HG03565 (cell line): ENCODE measurements around the gene TM7SF3.
A peak's percentile ranks its signal among the peaks of the same experiment; 100 is the strongest.
"Not testable (repeated sequence)": the region's sequence is repeated elsewhere in the genome, so short reads cannot be mapped to it uniquely, and the experiment has no call there.

ENCODE experiments used
- ATAC-seq: cut with Tn5 transposase; IDR thresholded peaks from one replicate; pipeline ENCODE4 v1.9.1; 2021; ENCODE audit warnings: mild to moderate bottlenecking, moderate library complexity; ENCODE audit not compliant: unreplicated experiment

TM7SF3 gene

GRCh38 chr12:26987634-26988424 is 26.4 kb downstream of the TM7SF3 start:
- ATAC-seq = no peak

- no peak for ATAC-seq
These were observed 31.3 kb downstream of the TM7SF3 start for GRCh38 chr12:26982866-26983265.

- ATAC-seq = no peak
These were observed 34.5 kb downstream of the TM7SF3 start for GRCh38 chr12:26979733-26980132.

- ATAC-seq = no peak
These were observed 35.4 kb downstream of the TM7SF3 start for GRCh38 chr12:26978801-26979200.

GRCh38 chr12:26976687-26977086 is 37.5 kb downstream of the TM7SF3 start:
- ATAC-seq = no peak

GRCh38 chr12:26971963-26972362 is 42.2 kb downstream of the TM7SF3 start:
- peak; percentile 93 for ATAC-seq

GRCh38 chr12:26970136-26970535 is 44.0 kb downstream of the TM7SF3 start:
- ATAC-seq = no peak

GRCh38 chr12:26966842-26967241 is 47.3 kb downstream of the TM7SF3 start:
- no peak for ATAC-seq

GRCh38 chr12:26963413-26963812 is 50.8 kb downstream of the TM7SF3 start:
- no peak for ATAC-seq

- no peak for ATAC-seq
These were observed 52.4 kb downstream of the TM7SF3 start for GRCh38 chr12:26961803-26962202.

GRCh38 chr12:26961391-26961790 is 52.8 kb downstream of the TM7SF3 start:
- not testable (repeated sequence) for ATAC-seq

- no peak for ATAC-seq
These were observed 60.2 kb downstream of the TM7SF3 start for GRCh38 chr12:26954027-26954426.

GRCh38 chr12:26953447-26953846 is 60.7 kb downstream of the TM7SF3 start:
- no peak for ATAC-seq

GRCh38 chr12:26948309-26948708 is 65.9 kb downstream of the TM7SF3 start:
- no peak for ATAC-seq

- no peak for ATAC-seq
These were observed 73.0 kb downstream of the TM7SF3 start for GRCh38 chr12:26941215-26941594.

- ATAC-seq = no peak
These were observed 73.5 kb downstream of the TM7SF3 start for GRCh38 chr12:26940516-26941214.

- ATAC-seq = no peak
These were observed 74.2 kb downstream of the TM7SF3 start for GRCh38 chr12:26939953-26940352.

- ATAC-seq = no peak
These were observed 74.9 kb downstream of the TM7SF3 start for GRCh38 chr12:26939192-26939832.

- peak; percentile 1 for ATAC-seq
These were observed 75.5 kb downstream of the TM7SF3 start for GRCh38 chr12:26938701-26939062.

- ATAC-seq = peak; percentile 72
These were observed 76.1 kb downstream of the TM7SF3 start, which contains the start of the genes FGFR1OP2 and INTS13 for GRCh38 chr12:26937863-26938700. FGFR1OP2 (plus strand) TSS chr12:26938470; CDS start chr12:26954159, 15,689 bp downstream. INTS13 (minus strand) TSS chr12:26937981; CDS start chr12:26936803, 1,178 bp downstream.

- no peak for ATAC-seq
These were observed 76.7 kb downstream of the TM7SF3 start for GRCh38 chr12:26937443-26937862.
